ENCODE data around the gene SMG7.

DNA sequence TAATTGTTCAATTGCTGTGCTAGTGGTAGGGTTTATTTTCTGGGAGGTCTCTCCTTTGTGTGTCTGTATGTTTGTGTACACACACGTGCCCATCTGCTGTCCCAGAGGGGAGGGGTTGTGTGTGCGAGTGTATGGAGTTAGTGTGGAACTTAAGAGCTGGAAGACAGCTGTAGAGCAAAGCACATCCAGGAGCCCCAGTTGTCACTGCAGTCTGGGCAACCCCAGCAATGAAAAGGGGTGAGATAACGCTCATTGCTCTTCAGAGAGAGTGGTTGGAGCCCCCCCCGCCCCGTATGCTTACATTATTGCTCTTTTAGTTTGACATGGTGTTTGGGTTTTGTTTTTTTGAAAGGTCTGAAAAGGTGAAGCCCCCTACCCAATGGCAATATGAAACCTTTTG is 81.0 kb downstream of the SMG7 start:
- TF ChIP-seq POLR2A (IDR thresholded peaks at IDR 0.05) (no peak), CTCF (IDR thresholded peaks at IDR 0.05) (no peak), POLR2AphosphoS5 (IDR thresholded peaks at IDR 0.05) (no peak), EP300 (IDR thresholded peaks at IDR 0.05) (no peak)
